Brain pericyte (primary cell): ENCODE data around the gene PPP1R37.

ENCODE experiments used
- DNase-seq: peaks from one replicate; pipeline ENCODE4 v3.0.0-alpha.2; 2012; ENCODE audit warnings: low read depth, low spot score

Gene PPP1R37

DNA sequence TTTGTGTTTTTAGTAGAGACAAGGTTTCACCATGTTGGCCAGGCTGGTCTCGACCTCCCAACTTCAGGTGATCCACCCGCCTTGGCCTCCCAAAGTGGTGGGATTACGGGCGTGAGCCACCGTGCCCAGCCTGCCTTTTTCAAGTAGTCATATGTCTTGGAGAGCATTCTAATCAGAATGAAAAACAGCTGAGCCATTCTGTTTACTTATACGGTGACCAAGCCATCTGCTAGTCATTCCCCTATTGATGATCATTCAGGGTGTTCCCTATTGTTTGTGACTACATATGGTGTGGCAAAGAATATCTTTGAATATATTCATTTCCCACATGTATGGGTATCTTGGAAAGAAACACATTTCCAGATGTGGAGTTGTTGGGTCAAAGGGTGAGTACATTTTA lies 102.8 kb downstream of the PPP1R37 start:
- DNase-seq: no peak
